Bronchial epithelial cell (primary cell): ENCODE data around the gene TCAF1. TPM values are rescaled to one million over a fixed set of nuclear protein-coding genes. Genes with fewer than 3 reads are reported as not detected.
A peak's percentile ranks its signal among the peaks of the same experiment; 100 is the strongest.

ENCODE experiments used
- DNase-seq: peaks from one replicate; pipeline ENCODE4 v3.0.0-alpha.2; 2010; ENCODE audit warnings: low read depth
- FAIRE-seq: peaks from 2 replicates; lab custom pipeline; 2011; peaks lifted over from hg19 to GRCh38; lab: Jason Lieb, UNC
- H3K27me3 ChIP-seq: 2 replicates; pipeline ENCODE4 v1.5.1; 2011; ENCODE audit warnings: low read length; ENCODE audit not compliant: control insufficient read depth, insufficient read depth
- H3K36me3 ChIP-seq: 2 replicates; pipeline ENCODE4 v1.5.1; 2011; ENCODE audit warnings: low read length; ENCODE audit not compliant: control insufficient read depth, insufficient read depth
- H3K4me3 ChIP-seq: 2 replicates; pipeline ENCODE4 v1.5.1; 2011; ENCODE audit warnings: mild to moderate bottlenecking, low read depth, low read length, control low read depth
- total RNA-seq: library from RNA; depleted of rRNA; stranded (reverse); fragments of >200 nt; gene quantifications from 2 replicates; pipeline ENCODE4 v1.2.1, GENCODE V29; 2014
- TF ChIP-seq, protein P1 (sequence below): IDR thresholded peaks from 2 replicates; pipeline ENCODE4 v1.5.1; 2011; ENCODE audit warnings: mild to moderate bottlenecking, moderate library complexity, low read length, control low read depth, inconsistent platforms; ENCODE audit not compliant: insufficient read depth, severe bottlenecking

TCAF1 gene
- total RNA-seq, 1 donor from 2014 or later = 17.6 TPM

DNA sequence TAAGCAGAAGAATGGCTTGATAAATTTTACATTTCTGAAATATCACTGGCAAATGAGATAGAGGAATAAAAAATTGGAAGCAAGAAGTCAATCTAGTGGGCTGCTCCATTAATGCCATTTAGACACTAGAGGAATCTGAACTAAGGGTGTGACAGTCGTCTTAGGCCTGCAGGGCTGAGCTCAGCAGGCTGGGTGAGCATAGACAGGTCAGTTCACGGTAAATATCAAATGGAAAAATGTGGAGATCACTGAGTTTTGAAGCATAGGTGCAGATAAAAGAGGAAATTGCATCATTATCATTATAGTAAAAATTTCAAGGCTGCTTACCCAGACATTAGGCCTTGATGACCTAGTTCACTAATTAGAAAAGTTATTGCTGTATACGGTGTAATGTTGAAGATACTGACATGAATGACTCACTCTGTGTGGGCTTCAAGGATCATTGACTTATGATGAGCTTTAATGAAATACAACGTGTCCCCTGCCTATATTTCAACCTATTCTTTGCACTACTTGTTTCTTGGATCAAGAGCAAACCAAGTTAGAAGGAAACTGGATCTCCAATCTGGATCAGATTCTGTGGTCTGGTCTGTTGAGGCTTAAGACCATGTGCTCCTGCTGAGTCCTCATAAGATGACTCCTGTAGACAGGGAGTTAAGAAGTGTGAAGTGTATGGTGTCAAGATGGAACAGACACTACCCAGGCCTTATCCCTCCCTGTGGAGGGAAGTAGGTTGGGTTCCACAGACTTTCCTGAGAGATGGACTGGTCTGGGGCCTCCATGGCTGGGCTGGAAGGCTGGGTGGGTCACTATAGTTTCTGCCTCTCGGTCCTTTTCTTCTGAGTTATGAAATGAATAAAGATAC lies 36.6 kb upstream of the TCAF1 start:
- H3K4me3 ChIP-seq = no peak overlapping the region
- no peak for FAIRE-seq
- H3K36me3 ChIP-seq = no peaks in the 10 kb centered on the region
- no peaks in the 10 kb centered on the region for H3K27me3 ChIP-seq
- TF ChIP-seq, protein P1, sequence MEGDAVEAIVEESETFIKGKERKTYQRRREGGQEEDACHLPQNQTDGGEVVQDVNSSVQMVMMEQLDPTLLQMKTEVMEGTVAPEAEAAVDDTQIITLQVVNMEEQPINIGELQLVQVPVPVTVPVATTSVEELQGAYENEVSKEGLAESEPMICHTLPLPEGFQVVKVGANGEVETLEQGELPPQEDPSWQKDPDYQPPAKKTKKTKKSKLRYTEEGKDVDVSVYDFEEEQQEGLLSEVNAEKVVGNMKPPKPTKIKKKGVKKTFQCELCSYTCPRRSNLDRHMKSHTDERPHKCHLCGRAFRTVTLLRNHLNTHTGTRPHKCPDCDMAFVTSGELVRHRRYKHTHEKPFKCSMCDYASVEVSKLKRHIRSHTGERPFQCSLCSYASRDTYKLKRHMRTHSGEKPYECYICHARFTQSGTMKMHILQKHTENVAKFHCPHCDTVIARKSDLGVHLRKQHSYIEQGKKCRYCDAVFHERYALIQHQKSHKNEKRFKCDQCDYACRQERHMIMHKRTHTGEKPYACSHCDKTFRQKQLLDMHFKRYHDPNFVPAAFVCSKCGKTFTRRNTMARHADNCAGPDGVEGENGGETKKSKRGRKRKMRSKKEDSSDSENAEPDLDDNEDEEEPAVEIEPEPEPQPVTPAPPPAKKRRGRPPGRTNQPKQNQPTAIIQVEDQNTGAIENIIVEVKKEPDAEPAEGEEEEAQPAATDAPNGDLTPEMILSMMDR = no peak
- DNase-seq = no peak

DNA sequence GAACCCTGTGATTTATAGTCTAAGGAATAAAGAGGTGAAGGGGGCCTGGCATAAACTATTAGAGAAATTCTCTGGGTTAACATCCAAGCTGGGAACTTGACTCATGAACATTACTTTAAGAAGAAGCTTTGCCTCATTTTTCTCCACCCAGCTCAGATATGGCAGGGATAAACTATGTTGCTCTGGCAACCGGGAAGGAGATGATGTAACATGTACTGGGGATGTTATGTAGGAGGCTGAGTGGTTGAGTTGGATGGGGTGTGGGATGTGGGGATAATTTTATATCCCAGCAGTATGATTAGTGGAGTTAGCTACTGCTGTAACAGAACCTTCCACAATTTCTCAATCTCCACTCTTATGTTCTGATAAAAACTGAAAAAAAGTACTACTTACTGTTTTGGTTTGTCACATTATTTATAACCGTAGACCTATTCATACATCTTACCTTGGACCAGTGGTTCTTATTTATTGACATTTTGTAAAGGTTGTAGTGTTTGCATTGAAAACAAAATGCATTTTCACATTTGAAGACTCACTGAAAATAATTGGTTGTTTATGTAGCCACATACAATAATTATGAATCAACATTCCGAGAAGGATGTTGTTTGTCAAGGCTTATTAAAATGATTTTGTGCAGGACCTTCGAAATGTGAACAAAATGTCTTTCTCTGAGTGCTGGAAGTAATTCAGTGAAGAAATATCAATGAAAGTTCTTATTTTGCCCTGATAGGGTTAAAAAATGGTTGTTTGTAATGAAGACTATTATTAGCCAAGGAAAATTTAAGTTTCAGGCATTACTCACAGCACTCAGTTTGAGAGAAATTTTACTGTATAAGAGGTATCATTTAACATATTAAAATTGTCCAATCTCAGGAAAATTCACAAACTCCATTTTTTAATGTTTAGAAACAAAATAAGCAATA lies 34.4 kb upstream of the TCAF1 start:
- Histone ChIP-seq H3K36me3 (no peaks in the 10 kb centered on the region), H3K4me3 (no peak overlapping the region), H3K27me3 (no peaks in the 10 kb centered on the region)
- no peak for DNase-seq
- TF ChIP-seq, protein P1 = no peak
- FAIRE-seq = no peak

DNA sequence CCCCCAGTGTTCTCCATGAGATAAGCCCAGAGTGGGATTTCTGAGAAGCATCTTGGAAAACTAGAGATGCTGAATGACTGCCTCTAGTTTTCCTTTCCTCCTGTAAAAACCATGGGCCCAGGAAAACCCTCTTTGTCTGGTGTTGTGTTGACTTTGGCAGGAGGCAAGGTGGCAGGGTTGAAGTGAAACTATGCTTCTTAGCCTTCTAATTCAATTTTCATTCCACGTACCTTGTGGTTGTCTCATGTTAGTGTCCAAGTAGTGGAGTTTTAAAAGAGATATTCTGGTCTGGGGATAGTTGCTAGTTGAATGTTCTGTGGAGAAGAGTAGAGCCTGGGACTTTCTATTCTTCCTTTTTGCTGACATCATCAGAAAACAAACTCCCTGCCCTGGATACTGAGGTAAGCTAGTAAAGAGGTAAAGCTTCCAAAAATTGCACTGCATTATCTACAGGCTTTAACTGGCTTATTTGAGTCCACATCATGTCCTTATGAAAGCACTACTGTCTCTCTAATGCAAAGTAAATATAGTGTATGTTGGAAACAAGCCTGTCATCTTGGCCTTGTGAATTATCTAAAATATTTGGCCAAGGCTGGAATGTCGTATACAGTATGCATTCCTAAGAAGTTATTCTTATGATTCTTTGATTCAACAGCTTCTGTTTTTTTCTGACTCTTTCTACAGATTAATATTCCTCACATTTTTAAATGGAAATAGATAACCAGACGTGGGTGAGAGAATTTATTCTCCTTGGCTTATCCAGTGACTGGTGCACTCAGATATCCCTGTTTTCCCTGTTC lies 32.8 kb upstream of the TCAF1 start, which contains the start of gene OR2F2:
Gene OR2F2, plus strand, starts transcription at position 708 of the 800 bp plus-strand sequence. Its CDS starts 0 bp downstream, at position 708.
- Histone ChIP-seq H3K36me3 (no peaks in the 10 kb centered on the region), H3K27me3 (no peaks in the 10 kb centered on the region), H3K4me3 (no peak within 1 kb of the TSS)
- DNase-seq (no peak), FAIRE-seq (no peak)
- TF ChIP-seq, protein P1 = no peak

DNA sequence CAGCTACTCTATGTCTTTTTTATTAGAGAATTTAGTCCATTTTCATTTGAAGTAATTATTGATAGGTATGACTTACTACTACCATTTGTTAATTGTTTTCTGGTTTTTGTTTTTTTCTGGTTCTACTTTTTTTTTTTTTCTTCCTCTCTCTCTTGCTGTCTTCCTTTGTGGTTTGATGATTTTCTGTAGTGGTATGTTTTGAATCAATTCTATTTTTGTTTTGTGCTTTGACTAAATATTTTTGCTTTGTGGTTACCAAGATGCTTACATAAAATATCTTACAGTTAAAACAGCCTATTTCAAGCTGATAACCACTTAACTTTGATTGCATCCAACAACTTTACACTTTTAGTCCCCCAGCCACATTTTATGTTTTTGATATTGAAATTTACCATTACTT lies 29.8 kb upstream of the TCAF1 start:
- no peaks in the 10 kb centered on the region for H3K36me3 ChIP-seq
- H3K4me3 ChIP-seq = no peak overlapping the region
- DNase-seq = no peak
- no peaks in the 10 kb centered on the region for H3K27me3 ChIP-seq
- TF ChIP-seq, protein P1 = no peak
- no peak for FAIRE-seq

DNA sequence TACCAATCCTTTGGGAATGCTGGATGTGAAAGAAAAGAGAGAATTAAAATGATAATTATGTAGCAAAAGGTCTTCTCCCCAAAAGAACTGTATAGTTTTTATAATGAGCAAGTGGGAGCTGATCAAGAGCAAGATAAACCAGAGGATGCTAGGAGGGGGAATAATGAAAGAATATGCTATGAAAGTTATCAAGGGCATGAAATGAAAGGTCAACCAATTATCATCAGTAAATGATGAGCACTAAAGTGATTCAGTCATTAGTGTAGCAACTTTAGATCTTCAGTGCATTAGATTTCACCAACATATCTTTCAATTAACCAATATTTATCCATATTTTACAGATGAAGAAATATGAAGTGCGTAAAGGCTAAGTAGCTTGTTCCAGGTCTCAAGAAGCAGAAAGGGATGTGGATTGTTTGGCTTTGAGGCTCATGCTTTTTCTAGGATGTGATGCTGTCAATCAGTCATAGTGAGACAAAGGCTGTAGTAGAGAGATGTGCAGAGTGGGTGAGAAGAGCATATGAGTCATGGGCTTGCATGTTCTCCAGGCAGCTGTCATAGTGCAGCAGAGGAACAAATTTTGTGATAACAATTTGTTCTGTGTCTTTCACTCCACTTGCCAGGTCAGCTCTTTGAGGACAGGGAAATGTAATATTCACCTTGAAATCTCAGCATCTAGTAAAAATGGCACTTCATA lies 27.4 kb upstream of the TCAF1 start:
- FAIRE-seq (no peak), DNase-seq (peak; percentile 29)
- Histone ChIP-seq H3K36me3 (no peaks in the 10 kb centered on the region), H3K4me3 (no peak overlapping the region), H3K27me3 (no peaks in the 10 kb centered on the region)
- TF ChIP-seq, protein P1 = no peak
